HEK293T (cell line): ENCODE results near the gene USP21.

Source experiments
- ARNT ChIP-seq: fragments of 450-650 bp; IDR thresholded peaks from 2 replicates; pipeline ENCODE4 v1.6.1; 2017; ENCODE audit warnings: mild to moderate bottlenecking
- BHLHE40 ChIP-seq: fragments of 450-650 bp; IDR thresholded peaks from 2 replicates; pipeline ENCODE4 v1.6.1; 2016; ENCODE audit warnings: mild to moderate bottlenecking, moderate library complexity, borderline replicate concordance
- ELF4 ChIP-seq: fragments of 450-650 bp; IDR thresholded peaks from 2 replicates; pipeline ENCODE4 v1.6.1; 2017; ENCODE audit warnings: antibody characterized with exemption
- FOXA1 ChIP-seq: fragments of 450-650 bp; IDR thresholded peaks from 2 replicates; pipeline ENCODE4 v1.6.1; 2016; ENCODE audit warnings: mild to moderate bottlenecking
- FOXM1 ChIP-seq: fragments of 450-650 bp; IDR thresholded peaks from 2 replicates; pipeline ENCODE4 v1.6.1; 2017; ENCODE audit warnings: mild to moderate bottlenecking, borderline replicate concordance
- HDGF ChIP-seq: fragments of 450-650 bp; IDR thresholded peaks from 2 replicates; pipeline ENCODE4 v1.6.1; 2017; ENCODE audit warnings: antibody characterized with exemption, borderline replicate concordance
- SP1 ChIP-seq: fragments of 450-650 bp; IDR thresholded peaks from 2 replicates; pipeline ENCODE4 v1.6.1; 2017
- SUZ12 ChIP-seq: fragments of 450-650 bp; IDR thresholded peaks from 2 replicates; pipeline ENCODE4 v1.6.1; 2016; ENCODE audit warnings: mild to moderate bottlenecking
- ZNF384 ChIP-seq: fragments of 450-650 bp; IDR thresholded peaks from 2 replicates; pipeline ENCODE4 v1.6.1; 2016

DNA sequence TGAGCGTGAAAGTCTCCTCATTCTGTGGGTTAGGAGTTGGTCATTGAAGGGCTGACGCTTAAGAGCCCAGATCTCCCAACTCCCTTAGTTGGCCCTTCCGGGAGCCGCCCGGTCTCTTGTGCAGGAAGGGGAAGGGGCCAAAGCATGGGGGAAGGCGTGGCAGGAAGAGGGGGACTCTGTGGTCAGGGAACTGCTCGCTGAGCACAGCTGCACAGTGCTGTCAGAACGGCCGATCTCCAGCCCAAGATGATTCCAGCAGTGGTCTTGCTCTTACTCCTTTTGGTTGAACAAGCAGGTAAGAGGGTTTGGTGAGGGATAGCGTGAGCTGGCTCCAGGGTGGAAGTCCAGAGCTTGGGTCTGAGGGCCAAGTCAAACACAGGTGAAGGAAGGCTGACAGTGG is 55.8 kb downstream of the USP21 start, which contains the start of gene FCER1G:
- TF ChIP-seq ARNT (no peak), BHLHE40 (no peak), HDGF (no peak), SP1 (no peak), ELF4 (no peak), FOXM1 (no peak), SUZ12 (no peak), ZNF384 (no peak), FOXA1 (no peak)
